HUES64 (cell line): Measurements from ENCODE around the gene LYPD3.

Experiments used
- H3K27ac ChIP-seq: 2 replicates; pipeline ENCODE4 v1.7.0; 2013; ENCODE audit warnings: low read depth, low read length, inconsistent platforms
- H3K27me3 ChIP-seq: 2 replicates; pipeline ENCODE4 v1.6.1; 2013; ENCODE audit warnings: mild to moderate bottlenecking, low read length; ENCODE audit not compliant: insufficient read depth
- H3K36me3 ChIP-seq: 2 replicates; pipeline ENCODE4 v1.6.1; 2013; ENCODE audit warnings: mild to moderate bottlenecking, low read length; ENCODE audit not compliant: insufficient read depth
- H3K4me1 ChIP-seq: 2 replicates; pipeline ENCODE4 v1.6.1; 2013; ENCODE audit warnings: mild to moderate bottlenecking, low read length, moderate library complexity; ENCODE audit not compliant: insufficient read depth
- H3K4me3 ChIP-seq: 2 replicates; pipeline ENCODE4 v1.5.1; 2013; ENCODE audit warnings: mild to moderate bottlenecking, low read length, moderate library complexity
- H3K9ac ChIP-seq: 2 replicates; pipeline ENCODE4 v1.6.1; 2013; ENCODE audit warnings: mild to moderate bottlenecking, low read depth, low read length
- H3K9me3 ChIP-seq: 2 replicates; pipeline ENCODE4 v1.6.1; 2013; ENCODE audit warnings: low read depth, low read length; ENCODE audit not compliant: insufficient read depth
- WGBS: fragments of 150-250, 120-280 bp; methylation state at CpG from one replicate; pipeline ENCODE4 v1.1.7; 2013; ENCODE audit warnings: missing lambda C conversion rate; 5-methylcytosine and 5-hydroxymethylcytosine counted together

The LYPD3 gene

DNA sequence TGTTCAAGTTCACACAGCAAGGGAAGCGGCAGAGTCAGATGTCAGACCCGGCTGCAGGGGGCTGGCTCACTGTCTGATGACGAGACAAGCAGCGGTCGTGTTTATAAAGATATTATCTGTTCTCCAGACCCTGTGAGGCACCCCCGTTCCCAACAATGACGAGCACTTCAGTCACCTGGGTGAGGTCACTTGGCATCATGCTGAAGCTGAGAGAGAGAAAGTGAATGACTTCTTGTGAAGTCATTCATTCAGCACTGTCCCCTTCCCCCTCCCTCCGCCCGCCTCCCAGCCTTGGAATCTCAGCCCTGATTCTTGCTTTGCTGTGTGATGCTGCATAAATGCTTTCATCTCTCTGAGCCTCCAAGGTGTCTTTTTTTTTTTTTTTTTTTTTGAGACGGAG is 4.9 kb upstream of the LYPD3 start:
- no peaks in the 10 kb centered on the region for H3K36me3 ChIP-seq
- no peaks in the 10 kb centered on the region for H3K9me3 ChIP-seq
- peaks cover 10% of the 10 kb centered on the region for H3K27me3 ChIP-seq
- WGBS, result 71% methylated on average over 7 of the region's 10 CpGs
- no peak overlapping the region for H3K27ac ChIP-seq
- no peak overlapping the region for H3K9ac ChIP-seq
- no peaks in the 10 kb centered on the region for H3K4me1 ChIP-seq
- H3K4me3 ChIP-seq, result no peak overlapping the region

DNA sequence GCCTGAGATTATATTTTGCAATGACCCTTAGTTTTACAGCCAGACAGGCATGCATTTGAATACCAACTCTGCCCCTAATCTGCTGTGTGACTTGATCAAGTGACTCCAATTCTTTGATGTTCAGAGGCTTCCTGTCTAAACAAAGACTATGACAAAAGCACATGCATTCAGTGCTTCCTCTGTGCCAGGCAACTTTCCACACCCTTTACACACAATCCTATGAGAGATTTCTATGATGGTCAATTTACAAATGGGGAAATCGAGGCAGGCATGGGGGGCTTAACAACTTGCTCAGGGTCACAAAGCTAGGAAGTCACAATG is 3.7 kb upstream of the LYPD3 start:
- no peak overlapping the region for H3K4me3 ChIP-seq
- no peak overlapping the region for H3K27ac ChIP-seq
- H3K4me1 ChIP-seq, result no peaks in the 10 kb centered on the region; the same call in 1 of the 2 replicates
- H3K27me3 ChIP-seq, result peaks cover 20% of the 10 kb centered on the region
- no peaks in the 10 kb centered on the region for H3K9me3 ChIP-seq
- WGBS, result 86% methylated on average over 1 of the region's 1 CpG
- H3K9ac ChIP-seq, result no peak overlapping the region
- no peaks in the 10 kb centered on the region for H3K36me3 ChIP-seq

DNA sequence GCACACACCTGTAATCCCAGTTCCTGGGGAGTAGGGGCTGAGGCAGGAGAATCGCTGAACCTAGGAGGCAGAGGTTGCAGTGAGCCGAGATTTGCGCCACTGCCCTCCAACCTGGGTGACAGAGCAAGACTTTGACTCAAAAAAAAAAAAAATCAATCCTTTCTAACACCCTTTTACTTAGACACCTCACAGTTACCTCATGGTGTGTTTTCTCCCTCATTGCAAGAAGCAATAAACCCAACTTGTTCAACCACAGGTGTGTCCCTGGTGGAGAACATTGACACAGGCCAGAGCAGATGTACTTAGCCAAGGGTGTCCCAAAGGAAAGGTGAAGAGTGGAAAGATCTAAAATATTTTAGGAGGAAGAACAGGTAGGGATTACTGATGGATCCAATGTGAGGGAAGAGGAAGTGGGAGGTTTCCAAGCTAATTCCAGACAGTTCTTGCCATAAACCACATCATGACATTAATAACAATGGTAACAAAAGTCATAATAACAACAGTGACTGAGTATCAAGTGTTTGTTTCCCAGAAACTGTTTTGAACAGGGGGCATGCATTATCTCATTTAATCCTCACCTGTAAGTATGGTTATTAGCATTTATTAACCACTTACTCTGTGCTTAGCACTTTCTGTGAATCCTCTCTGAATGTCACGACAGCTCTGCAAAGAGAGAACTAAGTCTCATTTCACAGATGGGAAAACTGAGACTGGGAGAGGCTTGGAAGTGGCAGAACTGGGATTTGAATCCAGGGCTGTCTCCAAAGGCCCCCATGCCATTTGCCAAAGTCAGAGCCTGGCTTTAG is 3.1 kb upstream of the LYPD3 start:
- no peak overlapping the region for H3K9ac ChIP-seq
- 94% methylated on average over 4 of the region's 4 CpGs for WGBS
- no peaks in the 10 kb centered on the region for H3K9me3 ChIP-seq
- no peaks in the 10 kb centered on the region; the same call in 1 of the 2 replicates for H3K4me1 ChIP-seq
- no peak overlapping the region for H3K27ac ChIP-seq
- H3K4me3 ChIP-seq, result no peak overlapping the region
- peaks cover 20% of the 10 kb centered on the region for H3K27me3 ChIP-seq
- H3K36me3 ChIP-seq, result no peaks in the 10 kb centered on the region

DNA sequence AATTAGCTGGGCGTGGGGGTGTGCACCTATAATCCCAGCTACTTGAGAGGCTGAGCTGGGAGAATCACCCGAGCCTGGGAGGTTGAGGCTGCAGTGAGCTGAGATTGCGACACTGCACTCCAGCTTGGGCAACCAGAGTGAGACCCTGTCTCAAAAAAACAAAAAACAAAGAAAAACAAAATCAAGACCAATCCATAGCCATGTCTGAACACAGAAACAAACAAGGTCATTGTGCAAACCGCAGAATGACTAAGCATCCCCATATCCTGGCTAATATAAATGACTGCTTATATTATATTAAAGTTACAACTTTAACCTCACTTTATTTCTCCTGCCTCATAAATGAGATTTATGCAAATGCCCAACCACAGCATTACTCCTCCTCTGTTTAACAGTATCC is 2.3 kb upstream of the LYPD3 start:
- Histone ChIP-seq H3K27me3 (peaks cover 24% of the 10 kb centered on the region), H3K4me3 (no peak overlapping the region), H3K9me3 (no peaks in the 10 kb centered on the region), H3K27ac (no peak overlapping the region), H3K4me1 (no peaks in the 10 kb centered on the region; the same call in 1 of the 2 replicates), H3K36me3 (no peaks in the 10 kb centered on the region), H3K9ac (no peak overlapping the region)
- 88% methylated on average over 4 of the region's 4 CpGs for WGBS

DNA sequence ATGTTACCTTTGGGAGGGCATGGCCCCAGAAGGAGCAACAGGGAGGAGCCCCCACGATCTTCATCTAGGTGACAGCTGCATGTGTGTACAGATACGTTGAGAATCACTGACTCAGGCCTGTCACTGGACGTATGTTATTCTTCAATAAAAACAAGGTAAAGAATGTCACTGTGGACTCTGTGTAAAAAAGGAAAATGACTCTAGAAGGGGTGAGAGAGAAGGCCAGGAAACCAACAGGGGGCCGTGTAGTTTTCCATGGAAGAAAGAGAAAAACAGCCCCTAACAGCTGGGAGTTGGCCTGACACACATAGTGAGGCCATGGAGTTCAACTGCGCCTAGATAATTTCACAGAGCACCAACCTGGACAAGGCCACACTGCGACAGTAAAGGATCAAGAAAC is 1.9 kb upstream of the LYPD3 start:
- no peak overlapping the region for H3K4me3 ChIP-seq
- WGBS, result 88% methylated on average over 6 of the region's 6 CpGs
- no peak overlapping the region for H3K27ac ChIP-seq
- H3K9me3 ChIP-seq, result no peaks in the 10 kb centered on the region
- H3K36me3 ChIP-seq, result no peaks in the 10 kb centered on the region
- H3K9ac ChIP-seq, result no peak overlapping the region
- peaks cover 28% of the 10 kb centered on the region for H3K27me3 ChIP-seq
- H3K4me1 ChIP-seq, result no peaks in the 10 kb centered on the region; the same call in 1 of the 2 replicates

DNA sequence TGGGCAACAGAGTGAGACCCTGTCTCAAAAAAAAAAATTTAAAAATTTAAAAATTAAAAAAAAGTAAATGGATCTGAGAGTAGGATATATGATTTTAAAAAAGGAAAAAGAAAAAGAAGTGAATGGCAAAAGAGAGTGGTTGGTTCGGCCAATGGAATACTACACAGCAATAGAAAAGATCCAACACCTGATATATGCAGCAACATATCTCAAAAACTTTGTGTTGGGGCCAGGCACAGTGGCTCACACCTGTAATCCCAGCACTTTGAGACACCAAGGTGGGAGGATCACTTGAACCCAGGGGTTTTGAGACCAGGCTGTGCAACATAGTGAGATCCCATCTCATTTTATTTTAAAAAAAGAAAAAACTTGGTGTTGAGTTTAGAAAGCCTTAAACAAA is 1.4 kb upstream of the LYPD3 start:
- no peak overlapping the region for H3K27ac ChIP-seq
- no peaks in the 10 kb centered on the region; the same call in 1 of the 2 replicates for H3K4me1 ChIP-seq
- no peak overlapping the region for H3K9ac ChIP-seq
- WGBS, result 86% methylated on average over 1 of the region's 1 CpG
- no peak overlapping the region for H3K4me3 ChIP-seq
- H3K36me3 ChIP-seq, result no peaks in the 10 kb centered on the region
- peaks cover 33% of the 10 kb centered on the region for H3K27me3 ChIP-seq
- H3K9me3 ChIP-seq, result no peaks in the 10 kb centered on the region

DNA sequence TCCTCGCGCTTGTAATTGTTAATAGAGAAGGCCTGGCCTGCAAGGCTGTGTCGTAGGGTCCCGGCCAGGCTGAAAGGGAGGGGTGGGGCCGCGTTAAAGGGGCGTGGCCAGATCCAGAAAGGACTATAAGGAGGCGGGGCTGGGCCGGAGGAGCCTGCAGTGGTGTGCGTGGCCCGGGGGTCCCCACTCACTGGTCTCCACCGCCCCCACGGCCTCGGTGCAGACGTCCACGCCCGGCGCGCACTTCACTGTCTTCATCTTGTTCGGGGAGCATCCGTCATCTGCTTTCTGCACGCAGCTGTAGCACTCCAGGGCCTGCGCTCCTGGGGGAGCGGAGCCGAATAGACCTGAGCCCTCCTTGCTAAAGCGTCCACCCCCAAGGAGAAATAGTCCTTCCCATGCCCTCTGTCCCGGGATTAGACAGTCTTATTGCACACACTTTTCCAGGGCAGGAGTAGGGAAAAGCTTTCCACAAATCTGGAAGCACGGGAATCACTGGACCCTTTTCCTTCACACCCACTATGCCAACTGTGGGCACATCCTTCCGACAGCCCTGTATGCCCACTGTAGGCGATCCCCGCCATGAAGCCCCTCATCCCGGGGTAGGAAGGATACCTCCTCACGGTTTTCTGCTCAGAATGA is 1.2 kb downstream of the LYPD3 start:
- Histone ChIP-seq H3K4me3 (peak overlapping the region; percentile 83), H3K27ac (no peak overlapping the region; the same call in 1 of the 2 replicates), H3K9me3 (no peaks in the 10 kb centered on the region), H3K4me1 (no peaks in the 10 kb centered on the region; the same call in 1 of the 2 replicates), H3K9ac (no peak overlapping the region), H3K36me3 (no peaks in the 10 kb centered on the region), H3K27me3 (peaks cover 37% of the 10 kb centered on the region)
- WGBS, result 17% methylated on average over 32 of the region's 33 CpGs

DNA sequence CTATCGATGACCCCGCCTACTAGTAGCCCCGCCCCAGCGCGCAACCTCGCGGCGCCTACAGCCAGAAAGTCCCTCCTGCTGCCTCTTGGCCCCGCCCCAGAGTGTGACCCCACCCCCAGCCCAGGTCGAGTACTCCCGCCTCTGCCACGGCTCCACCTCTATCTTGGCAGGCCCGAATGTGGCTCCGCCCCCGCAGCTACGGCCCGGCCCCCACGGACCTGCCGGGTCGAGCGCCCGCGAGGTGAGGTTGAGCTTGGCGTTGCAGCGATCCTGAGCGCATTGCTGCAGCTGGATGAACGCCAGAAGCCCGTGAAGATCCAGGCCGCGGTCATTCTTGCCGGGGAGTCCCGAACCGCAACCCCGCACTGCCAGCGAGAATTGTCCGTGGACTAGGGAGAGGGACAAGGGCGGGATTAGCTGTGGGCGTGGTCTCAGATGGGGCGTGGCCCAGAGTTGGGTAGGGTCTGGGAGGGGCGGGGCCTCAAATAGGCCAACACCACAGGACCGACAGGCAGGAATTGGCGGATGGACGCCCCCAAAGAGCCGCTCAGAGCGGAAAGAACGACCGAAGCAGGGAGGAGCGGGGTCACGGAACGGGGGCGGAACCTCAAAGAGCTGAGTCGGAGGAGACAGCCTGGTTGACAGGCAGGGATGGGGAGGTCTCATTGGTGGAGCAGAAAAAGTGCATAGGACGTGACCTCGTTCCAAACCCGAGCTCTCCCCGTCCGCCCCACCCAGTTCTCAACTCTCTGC is 1.9 kb downstream of the LYPD3 start:
- Histone ChIP-seq H3K4me3 (peak overlapping the region; percentile 83), H3K36me3 (no peaks in the 10 kb centered on the region), H3K27me3 (peaks cover 37% of the 10 kb centered on the region), H3K27ac (peak overlapping the region; percentile 59; the same call in 1 of the 2 replicates), H3K9me3 (no peaks in the 10 kb centered on the region), H3K4me1 (no peaks in the 10 kb centered on the region; the same call in 1 of the 2 replicates), H3K9ac (peak overlapping the region; percentile 41; the same call in 1 of the 2 replicates)
- under 1% methylated on average over 57 of the region's 57 CpGs for WGBS

DNA sequence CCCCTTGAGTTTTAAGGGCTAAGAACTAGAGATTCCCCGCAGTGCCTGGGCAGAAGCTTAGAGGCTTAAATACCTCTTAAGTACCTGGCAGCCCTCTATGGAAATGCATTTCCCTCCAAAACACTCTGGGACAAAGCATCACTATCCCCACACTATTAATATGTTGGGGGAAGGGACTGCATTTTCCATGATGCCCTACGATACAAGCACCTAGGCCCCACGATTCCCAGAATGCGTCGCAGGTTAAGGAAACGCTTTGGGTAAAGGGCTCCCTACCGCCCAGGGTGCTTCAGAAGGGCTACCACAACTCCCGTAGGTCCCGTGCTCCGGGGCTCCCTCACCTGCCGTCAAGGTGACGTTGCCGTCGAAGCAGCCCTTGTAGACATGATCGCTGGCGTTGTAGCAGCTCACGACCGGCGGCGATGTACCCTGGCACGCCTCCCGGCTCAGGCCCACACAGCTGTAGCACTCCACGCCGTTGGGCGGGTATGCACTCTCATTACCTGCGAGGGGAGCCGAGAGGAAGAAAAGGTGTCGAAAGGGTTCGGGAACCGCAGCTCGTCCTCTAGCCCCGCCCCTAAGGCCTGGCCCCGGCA is 2.5 kb downstream of the LYPD3 start:
- Histone ChIP-seq H3K9ac (peak overlapping the region; percentile 58), H3K4me1 (no peaks in the 10 kb centered on the region; the same call in 1 of the 2 replicates), H3K27ac (peak overlapping the region; percentile 59; the same call in 1 of the 2 replicates), H3K27me3 (peaks cover 37% of the 10 kb centered on the region), H3K4me3 (peak overlapping the region; percentile 83), H3K9me3 (no peaks in the 10 kb centered on the region), H3K36me3 (no peaks in the 10 kb centered on the region)
- 10% methylated on average over 33 of the region's 33 CpGs for WGBS

DNA sequence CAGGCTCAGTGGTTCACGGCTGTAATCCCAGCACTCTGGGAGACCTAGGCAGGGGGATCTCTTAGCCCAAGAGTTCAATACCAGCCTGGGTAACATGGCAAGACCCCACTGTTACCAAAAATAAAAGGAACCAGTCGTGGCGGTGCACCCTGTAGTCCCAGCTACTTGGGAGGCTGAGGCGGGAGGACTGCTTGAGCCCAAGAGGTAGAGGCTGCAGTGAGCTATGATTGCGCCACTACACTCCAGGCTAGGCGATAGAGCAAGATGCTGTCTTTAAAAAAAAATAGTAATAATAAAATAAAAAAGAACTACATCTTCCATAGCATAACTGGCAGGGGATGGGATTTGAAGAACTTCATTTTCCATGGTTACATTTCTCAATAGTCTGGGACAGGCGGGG is 3.0 kb downstream of the LYPD3 start:
- H3K36me3 ChIP-seq, result no peaks in the 10 kb centered on the region
- H3K4me3 ChIP-seq, result peak overlapping the region; percentile 83
- H3K9me3 ChIP-seq, result no peaks in the 10 kb centered on the region
- no peak overlapping the region for H3K27ac ChIP-seq
- H3K27me3 ChIP-seq, result peaks cover 37% of the 10 kb centered on the region
- H3K9ac ChIP-seq, result no peak overlapping the region
- H3K4me1 ChIP-seq, result no peaks in the 10 kb centered on the region; the same call in 1 of the 2 replicates
- 92% methylated on average over 5 of the region's 7 CpGs for WGBS
